HUES6 (cell line): ENCODE data around the gene C2orf49.

Experiments used
- H3K27ac ChIP-seq: 2 replicates; pipeline ENCODE4 v1.7.0; 2013; ENCODE audit warnings: low read depth, mild to moderate bottlenecking, low read length, inconsistent platforms
- H3K27me3 ChIP-seq: 2 replicates; pipeline ENCODE4 v1.6.1; 2013; ENCODE audit warnings: low read length; ENCODE audit not compliant: control insufficient read depth, insufficient read depth
- H3K36me3 ChIP-seq: 2 replicates; pipeline ENCODE4 v1.6.1; 2013; ENCODE audit warnings: low read length; ENCODE audit not compliant: control insufficient read depth, insufficient read depth
- H3K4me1 ChIP-seq: 2 replicates; pipeline ENCODE4 v1.6.1; 2013; ENCODE audit warnings: low read length; ENCODE audit not compliant: control insufficient read depth, insufficient read depth
- H3K4me3 ChIP-seq: 2 replicates; pipeline ENCODE4 v1.5.1; 2013; ENCODE audit warnings: low read depth, low read length
- H3K9ac ChIP-seq: one replicate; pipeline ENCODE4 v1.6.1; 2013; ENCODE audit warnings: mild to moderate bottlenecking, low read length
- H3K9me3 ChIP-seq: 2 replicates; pipeline ENCODE4 v1.6.1; 2013; ENCODE audit warnings: low read depth, low read length; ENCODE audit not compliant: control insufficient read depth, insufficient read depth

C2orf49 gene

DNA sequence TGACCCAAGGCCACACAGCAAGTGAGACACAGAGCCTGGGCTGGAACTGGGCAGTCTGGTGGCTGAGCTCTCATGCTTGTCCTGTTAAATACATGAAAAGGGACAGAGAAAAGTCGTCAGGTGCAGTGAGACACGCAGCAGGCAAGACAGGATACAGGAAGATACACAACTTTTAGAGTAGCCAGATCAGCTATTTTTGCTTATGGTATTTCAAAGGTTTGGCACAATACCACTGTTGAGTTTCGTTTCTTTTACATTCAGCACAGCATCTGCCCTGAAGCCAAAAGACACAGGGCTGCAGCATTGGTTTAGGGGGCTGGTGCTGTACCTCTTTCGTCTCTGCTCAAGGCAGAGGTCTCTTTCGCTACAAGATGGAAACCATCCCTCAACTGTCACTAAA is 47.5 kb downstream of the C2orf49 start:
- Histone ChIP-seq H3K9ac (no peak overlapping the region), H3K27me3 (no peaks in the 10 kb centered on the region), H3K4me1 (no peaks in the 10 kb centered on the region), H3K4me3 (no peak overlapping the region), H3K9me3 (no peaks in the 10 kb centered on the region), H3K36me3 (peaks cover 55% of the 10 kb centered on the region), H3K27ac (no peak overlapping the region)

DNA sequence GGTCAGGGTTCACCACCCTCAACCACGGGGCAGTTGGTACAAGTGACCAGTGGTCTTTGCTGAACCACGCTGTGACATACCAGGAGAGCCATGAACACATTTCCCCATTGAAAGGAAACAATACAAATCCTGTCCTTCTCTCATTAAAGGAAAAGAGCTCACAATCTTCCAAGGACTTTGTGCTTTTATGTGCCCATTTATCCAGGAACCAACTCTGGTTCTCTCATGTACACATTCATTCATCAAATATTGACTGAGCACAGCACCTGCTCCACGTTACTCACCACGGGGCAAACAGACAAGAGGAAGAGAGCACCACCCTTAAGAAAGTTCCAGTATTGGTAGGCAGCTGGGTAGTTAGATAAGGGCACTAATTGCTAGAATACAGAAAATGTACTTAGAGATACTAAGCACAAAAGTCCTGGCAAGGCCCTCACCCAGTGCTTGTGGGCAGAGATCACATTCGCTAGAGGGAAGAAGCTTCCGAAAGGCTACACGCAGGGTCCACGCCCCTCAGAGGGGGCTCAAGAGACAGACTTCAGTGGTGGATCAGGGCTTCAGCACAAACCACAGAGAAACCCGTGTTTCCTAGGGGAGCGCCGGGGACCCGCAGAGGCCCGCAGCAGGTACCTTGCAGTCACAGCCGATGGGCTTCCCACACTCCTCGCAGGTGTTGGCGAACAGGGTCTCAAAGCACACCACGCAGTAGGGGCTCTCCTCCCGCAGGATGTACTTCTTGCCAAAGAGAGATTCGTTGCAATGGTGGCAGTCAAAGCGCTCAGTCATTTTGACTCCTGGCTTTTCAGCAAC is 48.6 kb downstream of the C2orf49 start:
- Histone ChIP-seq H3K4me3 (no peak overlapping the region), H3K9ac (no peak overlapping the region), H3K36me3 (peaks cover 52% of the 10 kb centered on the region), H3K27me3 (no peaks in the 10 kb centered on the region), H3K4me1 (no peaks in the 10 kb centered on the region), H3K27ac (no peak overlapping the region), H3K9me3 (no peaks in the 10 kb centered on the region)

DNA sequence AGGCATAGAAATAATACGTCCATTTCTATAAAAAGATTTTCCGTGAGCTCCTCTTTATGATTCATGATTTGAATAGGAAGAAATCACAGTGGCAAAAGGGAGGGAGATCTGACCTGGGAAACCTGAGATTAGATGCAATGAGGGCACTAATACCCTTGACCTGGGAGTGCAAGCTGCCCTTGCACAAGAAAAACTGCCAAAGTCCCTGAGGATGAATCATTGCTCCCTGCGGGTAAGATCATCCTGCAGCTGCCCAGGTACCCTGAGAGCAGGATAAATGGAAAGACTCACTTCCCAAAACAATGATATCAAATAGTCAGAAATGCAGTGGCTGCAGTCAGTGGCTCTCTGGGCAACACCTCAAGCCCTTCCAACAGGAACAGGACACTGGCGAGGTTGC is 49.9 kb downstream of the C2orf49 start:
- H3K4me3 ChIP-seq, result no peak overlapping the region
- H3K27me3 ChIP-seq, result no peaks in the 10 kb centered on the region
- H3K36me3 ChIP-seq, result peaks cover 44% of the 10 kb centered on the region
- H3K27ac ChIP-seq, result no peak overlapping the region
- H3K4me1 ChIP-seq, result no peaks in the 10 kb centered on the region
- H3K9ac ChIP-seq, result no peak overlapping the region
- H3K9me3 ChIP-seq, result no peaks in the 10 kb centered on the region

DNA sequence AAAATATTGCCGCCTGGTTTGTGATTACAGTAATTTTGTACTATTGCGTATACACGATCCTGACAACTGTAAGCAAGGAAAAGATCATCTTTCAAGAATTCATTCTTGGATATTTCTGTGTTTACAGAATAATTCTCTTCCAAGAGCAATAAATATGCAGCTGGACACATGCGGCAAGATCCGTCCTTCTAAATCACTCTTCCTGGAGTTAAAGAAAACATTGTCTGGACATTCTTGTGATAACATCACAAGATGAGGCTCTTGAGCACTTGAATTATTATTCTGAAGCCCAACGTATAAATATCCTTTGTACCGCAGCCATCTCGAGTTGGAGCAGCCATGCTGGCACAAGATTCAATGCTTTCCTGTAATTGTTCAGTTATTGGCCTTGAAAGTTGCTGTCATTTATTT is 51.6 kb downstream of the C2orf49 start:
- Histone ChIP-seq H3K36me3 (peaks cover 38% of the 10 kb centered on the region), H3K27me3 (no peaks in the 10 kb centered on the region), H3K27ac (no peak overlapping the region), H3K4me1 (no peaks in the 10 kb centered on the region), H3K4me3 (no peak overlapping the region), H3K9ac (no peak overlapping the region), H3K9me3 (no peaks in the 10 kb centered on the region)

DNA sequence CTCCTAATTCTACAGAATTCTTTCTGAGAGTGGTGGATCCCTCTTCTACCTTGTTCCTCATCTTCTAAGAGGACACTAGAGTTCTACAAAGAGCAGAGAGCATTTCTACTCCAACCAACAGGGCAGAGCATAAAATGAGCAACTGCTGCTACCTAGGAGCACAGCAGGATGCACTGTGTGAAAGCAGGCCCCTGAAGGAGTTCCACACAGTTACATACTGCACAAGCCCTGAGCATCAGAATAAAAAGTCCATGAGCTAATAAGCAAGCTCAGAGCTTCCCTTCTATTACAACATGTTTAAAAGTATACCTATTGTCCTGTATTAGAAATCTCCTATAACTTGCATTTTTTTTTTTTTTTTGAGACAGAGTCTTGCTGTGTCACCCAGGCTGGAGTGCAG is 53.1 kb downstream of the C2orf49 start:
- Histone ChIP-seq H3K27ac (no peak overlapping the region), H3K9ac (no peak overlapping the region), H3K36me3 (peaks cover 28% of the 10 kb centered on the region), H3K27me3 (no peaks in the 10 kb centered on the region), H3K9me3 (no peaks in the 10 kb centered on the region), H3K4me3 (no peak overlapping the region), H3K4me1 (no peaks in the 10 kb centered on the region)

DNA sequence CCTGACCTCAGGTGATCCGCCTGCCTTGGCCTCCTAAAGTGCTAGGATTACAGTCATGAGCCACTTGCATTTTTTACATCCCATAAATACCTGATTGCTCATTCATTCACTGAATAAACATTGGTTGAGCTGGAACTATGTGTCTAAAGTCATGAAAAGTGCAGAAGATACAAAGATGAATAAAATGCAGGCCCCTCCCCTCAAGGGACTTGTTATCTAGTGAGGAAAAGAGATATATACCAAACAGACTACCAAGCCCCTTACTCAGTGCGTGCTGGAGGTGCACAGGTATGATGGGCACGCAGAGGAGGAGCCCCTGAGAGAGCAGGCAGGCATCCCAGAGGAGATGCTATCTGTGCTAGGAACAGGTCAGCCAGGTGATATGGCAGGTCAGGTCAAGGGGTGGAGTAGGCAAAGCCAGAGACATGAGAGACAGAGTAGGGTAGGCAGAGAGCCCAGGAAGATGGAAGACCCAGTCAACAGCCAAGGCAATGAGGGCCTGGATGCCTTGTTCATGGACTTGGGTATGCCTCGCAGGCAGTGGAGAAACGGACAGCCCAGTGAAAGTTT is 53.8 kb downstream of the C2orf49 start:
- H3K4me3 ChIP-seq, result no peak overlapping the region

DNA sequence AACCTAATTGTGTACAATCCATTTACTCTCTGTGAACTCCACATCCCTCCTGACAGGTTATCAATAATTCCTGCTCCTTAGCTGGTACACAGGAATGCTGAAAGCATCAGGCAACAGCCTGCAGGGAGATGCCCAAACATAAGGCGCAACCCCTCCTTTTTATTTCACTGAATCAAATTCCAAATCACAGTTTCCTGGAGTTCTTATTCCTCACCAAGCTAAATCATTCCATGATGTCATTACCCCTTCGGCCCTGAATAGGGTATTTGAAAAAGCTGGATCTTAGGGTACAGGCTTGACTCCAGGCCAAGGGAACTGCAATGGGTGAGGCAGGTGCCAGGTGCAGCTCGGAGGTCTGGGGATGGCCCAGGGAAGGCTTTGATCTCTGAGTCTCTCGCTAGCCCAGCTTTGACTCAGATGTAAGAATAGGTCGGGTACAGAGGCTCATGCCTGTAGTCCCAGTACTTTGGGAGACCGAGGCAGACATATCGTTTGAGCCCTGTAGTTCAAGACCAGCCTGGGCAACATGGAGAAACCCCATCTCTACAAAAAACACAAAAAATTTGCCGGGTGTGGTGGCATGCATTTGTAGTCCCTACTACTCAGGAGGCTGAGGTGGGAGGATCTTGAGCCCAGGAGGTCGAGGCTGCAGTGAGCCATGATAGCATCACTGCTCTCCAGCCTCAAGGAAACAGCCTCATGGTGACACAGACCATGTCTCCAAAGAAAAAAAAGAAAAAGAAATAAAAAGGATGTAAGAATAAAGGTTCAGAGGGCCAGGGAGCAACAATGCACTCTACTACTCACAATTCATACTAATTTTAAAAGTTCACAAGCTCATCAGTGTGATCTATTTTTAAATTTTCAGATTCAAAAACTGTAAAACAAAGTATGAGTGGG is 54.7 kb downstream of the C2orf49 start:
- Histone ChIP-seq H3K36me3 (peaks cover 19% of the 10 kb centered on the region; the same call in 1 of the 2 replicates), H3K9me3 (no peaks in the 10 kb centered on the region), H3K27ac (no peak overlapping the region), H3K4me3 (no peak overlapping the region), H3K9ac (no peak overlapping the region), H3K27me3 (no peaks in the 10 kb centered on the region), H3K4me1 (0 out of 2 replicates have a peak, but pooled peaks cover under 1% of the 10 kb centered on the region)

More for the DNA sequence above, 53.8 kb downstream of the C2orf49 start:
- Histone ChIP-seq H3K36me3 (peaks cover 22% of the 10 kb centered on the region), H3K4me1 (no peaks in the 10 kb centered on the region), H3K27ac (no peak overlapping the region), H3K27me3 (no peaks in the 10 kb centered on the region), H3K9ac (no peak overlapping the region), H3K9me3 (no peaks in the 10 kb centered on the region)

DNA sequence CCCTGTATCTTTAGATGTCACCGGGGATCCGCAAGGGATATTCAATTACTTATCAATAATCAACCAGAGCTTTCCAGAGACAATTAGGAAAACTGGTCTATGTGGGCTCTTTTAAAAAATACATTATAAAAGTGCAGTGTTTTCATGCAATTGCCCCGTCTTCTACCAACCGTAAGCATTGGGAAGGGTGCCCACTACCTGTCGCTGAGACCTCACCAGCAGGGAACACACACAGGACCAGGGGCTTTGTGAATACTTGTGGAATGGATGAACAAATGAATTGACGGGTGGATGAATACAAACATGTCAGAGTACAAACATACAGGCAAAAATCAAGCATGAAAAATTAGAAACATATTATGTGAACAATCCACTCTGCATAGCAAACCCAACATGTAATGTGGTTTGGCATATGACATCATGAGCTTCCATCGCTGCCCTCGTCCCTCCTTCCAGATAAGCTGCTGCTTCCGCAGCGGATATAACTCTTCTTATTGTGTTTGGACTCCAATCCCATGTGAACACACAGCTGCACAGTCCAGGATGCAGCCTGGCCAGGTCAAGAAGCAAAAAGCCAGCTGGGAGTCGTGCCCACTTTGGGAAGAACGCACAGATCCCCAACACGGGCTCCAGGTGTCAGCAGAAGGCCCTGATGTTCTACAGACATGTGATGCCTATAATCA is 56.2 kb downstream of the C2orf49 start:
- Histone ChIP-seq H3K27me3 (no peaks in the 10 kb centered on the region), H3K9me3 (no peaks in the 10 kb centered on the region), H3K9ac (no peak overlapping the region), H3K4me1 (peaks cover 8% of the 10 kb centered on the region), H3K4me3 (no peak overlapping the region), H3K27ac (no peak overlapping the region), H3K36me3 (peaks cover 19% of the 10 kb centered on the region; the same call in 1 of the 2 replicates)

DNA sequence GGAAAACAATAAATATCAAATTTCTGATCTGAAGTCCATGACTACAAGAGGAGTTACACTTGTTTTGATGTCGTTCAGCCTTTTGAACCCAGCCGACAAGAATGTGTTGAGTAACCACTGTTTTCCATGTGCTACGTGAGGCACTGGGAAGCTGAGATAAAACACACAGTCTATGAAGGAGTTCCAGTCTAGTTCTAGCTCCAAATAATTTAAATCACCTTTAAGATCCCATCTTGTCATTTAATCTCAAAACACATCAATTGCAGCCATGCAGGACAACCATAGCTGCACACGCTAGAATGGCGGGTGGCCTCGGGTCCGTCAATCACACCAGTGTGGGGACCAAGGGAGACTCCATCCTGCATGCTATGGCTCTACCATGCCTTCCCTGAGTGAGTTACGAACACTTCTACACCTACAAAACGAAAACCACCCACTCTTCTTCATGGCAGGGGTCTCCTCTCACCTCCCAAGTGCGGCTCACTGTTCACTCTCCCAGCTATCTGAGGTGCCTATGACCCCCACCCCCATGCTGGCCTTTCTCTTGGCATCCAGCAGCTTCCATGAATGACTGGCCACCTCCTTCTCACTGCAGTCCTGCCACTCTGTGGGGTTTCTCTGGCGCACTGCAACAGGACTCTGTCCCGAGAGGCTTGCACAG is 57.7 kb downstream of the C2orf49 start:
- H3K27me3 ChIP-seq, result peaks cover 14% of the 10 kb centered on the region
- H3K27ac ChIP-seq, result no peak overlapping the region
- no peak overlapping the region for H3K4me3 ChIP-seq
- peaks cover 5% of the 10 kb centered on the region; the same call in 1 of the 2 replicates for H3K9me3 ChIP-seq
- no peak overlapping the region for H3K9ac ChIP-seq
- peaks cover 8% of the 10 kb centered on the region for H3K4me1 ChIP-seq
- H3K36me3 ChIP-seq, result peaks cover 11% of the 10 kb centered on the region; the same call in 1 of the 2 replicates

DNA sequence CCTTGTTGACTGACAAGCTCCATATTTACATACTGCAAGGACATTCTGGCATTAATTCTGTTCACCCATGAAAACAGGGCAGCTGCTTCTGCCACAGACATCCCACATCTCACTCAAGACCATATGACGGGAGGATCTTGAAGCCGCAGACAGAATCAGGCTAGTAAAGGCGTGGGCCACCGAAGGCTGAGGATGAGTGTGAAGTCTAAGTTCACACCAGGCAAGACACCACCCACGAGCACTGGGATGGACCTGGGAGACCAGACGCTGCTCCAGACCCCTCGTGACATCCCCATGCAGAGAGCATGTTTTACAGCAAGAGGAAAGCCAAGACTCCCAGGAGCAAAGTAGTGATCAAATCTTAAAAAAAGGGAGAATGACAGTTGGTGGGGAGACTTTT is 58.4 kb downstream of the C2orf49 start:
- Histone ChIP-seq H3K27ac (no peak overlapping the region), H3K9me3 (peaks cover 5% of the 10 kb centered on the region; the same call in 1 of the 2 replicates), H3K9ac (no peak overlapping the region), H3K36me3 (peaks cover 11% of the 10 kb centered on the region; the same call in 1 of the 2 replicates), H3K4me3 (no peak overlapping the region), H3K4me1 (peaks cover 8% of the 10 kb centered on the region), H3K27me3 (peaks cover 17% of the 10 kb centered on the region)
